OCI-LY7 (cell line): ENCODE measurements around the gene IKBKE. TPM values are rescaled to one million over a fixed set of nuclear protein-coding genes. Genes with fewer than 3 reads are reported as not detected.
A peak's percentile ranks its signal among the peaks of the same experiment; 100 is the strongest.

Source experiments
- BruUV-seq: library from RNA; stranded (reverse); fragments of 400-500 nt; replicated peaks from 2 replicates; lab custom pipeline; 2021; lab: Mats Ljungman, UMichigan
- CTCF ChIA-PET: fragments of 300-600 bp; sonication (Branson Sonifier 250); formaldehyde crosslinking; loops from one replicate; lab custom pipeline; 2022; ENCODE audit warnings: antibody characterized with exemption; ENCODE audit not compliant: unreplicated experiment; lab: Charles Lee
- POLR2A ChIA-PET: fragments of 300-600 bp; sonication (Branson Sonifier 250); formaldehyde crosslinking; loops from one replicate; lab custom pipeline; 2022; ENCODE audit warnings: antibody characterized with exemption; lab: Charles Lee
- DNase-seq: peaks from one replicate; pipeline ENCODE4 v3.0.0-alpha.2; 2015; ENCODE audit warnings: low spot score
- H2AFZ ChIP-seq: fragments of 200-600 bp; sonication (generic), shearing (Covaris generic); 2 replicates; pipeline ENCODE4 v1.6.1; 2014; ENCODE audit warnings: mild to moderate bottlenecking, antibody characterized with exemption, low read length, moderate library complexity
- H3K27ac ChIP-seq: fragments of 200-600 bp; sonication (generic); 2 replicates; pipeline ENCODE4 v1.5.1; 2014; ENCODE audit warnings: mixed run types, low read depth, mild to moderate bottlenecking, moderate library complexity, low read length, inconsistent platforms; ENCODE audit not compliant: poor library complexity, severe bottlenecking
- H3K36me3 ChIP-seq: fragments of 200-600 bp; sonication (generic); 2 replicates; pipeline ENCODE4 v1.6.1; 2014; ENCODE audit warnings: mild to moderate bottlenecking, antibody characterized with exemption, low read length, moderate library complexity, mixed read lengths; ENCODE audit not compliant: insufficient read depth
- H3K4me1 ChIP-seq: fragments of 200-600 bp; sonication (generic); 2 replicates; pipeline ENCODE4 v1.5.1; 2014; ENCODE audit warnings: mild to moderate bottlenecking, low read length; ENCODE audit not compliant: insufficient read depth, poor library complexity, severe bottlenecking
- H3K4me2 ChIP-seq: fragments of 200-600 bp; sonication (generic); 2 replicates; pipeline ENCODE4 v1.6.1; 2014; ENCODE audit warnings: mild to moderate bottlenecking, low read length
- H3K4me3 ChIP-seq: fragments of 200-600 bp; sonication (generic); 2 replicates; pipeline ENCODE4 v1.5.1; 2014; ENCODE audit warnings: mild to moderate bottlenecking, low read depth, low read length; ENCODE audit not compliant: poor library complexity, severe bottlenecking
- H3K79me2 ChIP-seq: fragments of 200-600 bp; sonication (generic); 2 replicates; pipeline ENCODE4 v1.6.1; 2016; ENCODE audit warnings: low read depth, mild to moderate bottlenecking, low read length, moderate library complexity, mixed read lengths; ENCODE audit not compliant: insufficient read depth
- H3K9me2 ChIP-seq: fragments of 200-600 bp; sonication (generic); 2 replicates; pipeline ENCODE4 v1.6.1; 2016; ENCODE audit warnings: mild to moderate bottlenecking, low read length, mixed read lengths; ENCODE audit not compliant: insufficient read depth
- H3K9me3 ChIP-seq: fragments of 200-600 bp; sonication (generic); 2 replicates; pipeline ENCODE4 v1.6.1; 2014; ENCODE audit warnings: mild to moderate bottlenecking, mixed run types, low read length, mixed read lengths
- H4K20me1 ChIP-seq: fragments of 200-600 bp; sonication (generic); 2 replicates; pipeline ENCODE4 v1.6.1; 2014; ENCODE audit warnings: mild to moderate bottlenecking, antibody characterized with exemption, low read length, moderate library complexity, mixed read lengths; ENCODE audit not compliant: insufficient read depth
- CTCF ChIP-seq: fragments of 200-600 bp; sonication (generic); conservative IDR thresholded peaks from 2 replicates; pipeline ENCODE4 v1.5.1; 2014; ENCODE audit warnings: mild to moderate bottlenecking, antibody characterized with exemption, low read length, moderate library complexity, mixed read lengths
- EZH2phosphoT487 ChIP-seq: fragments of 200-600 bp; sonication (generic); IDR thresholded peaks from 2 replicates; pipeline ENCODE4 v1.6.1; 2018; ENCODE audit warnings: low read depth, borderline replicate concordance, mild to moderate bottlenecking, mixed run types, antibody characterized with exemption, low read length, moderate library complexity, mixed read lengths
- intact Hi-C: fragments of 100-400 bp; cut with micrococcal nuclease; formaldehyde crosslinking; loops from one replicate; pipeline ENCODE4 v1.10.0; 2022; ENCODE audit not compliant: unreplicated experiment
- total RNA-seq, 2 experiments: library from RNA; depleted of rRNA in 1 of 2; stranded (reverse); fragments of >200 nt in 1 of 2; shearing (Covaris generic) in 1 of 2; gene quantifications; 2 replicates each; pipeline ENCODE4 v1.2.3, GENCODE V29; 2014 to 2022

Gene IKBKE
- total RNA-seq, 2 experiments from 2014 or later, result 23.9 to 38.5 TPM

DNA sequence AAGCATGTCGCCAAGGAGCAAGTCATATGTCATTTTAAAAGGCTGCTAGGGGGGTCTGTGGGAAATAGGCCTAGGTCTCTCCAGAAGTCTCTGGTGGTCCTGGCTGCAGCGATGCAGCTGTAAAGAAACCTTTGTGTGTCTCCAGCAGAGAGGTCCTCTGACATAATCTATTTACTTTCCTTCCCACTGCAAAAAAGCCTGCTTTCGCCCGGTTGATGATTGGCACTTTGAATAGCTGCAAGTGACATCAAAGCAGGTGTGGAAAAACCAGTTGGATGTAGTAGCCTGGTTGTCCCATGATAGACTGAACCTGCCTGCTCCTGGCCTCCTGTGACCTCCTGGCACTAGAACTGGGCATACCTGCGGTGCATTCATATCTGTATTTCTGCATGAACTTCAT lies 50.9 kb downstream of the IKBKE start:
- Histone ChIP-seq H3K4me2 (no peak overlapping the region), H3K9me3 (no peaks in the 10 kb centered on the region), H3K4me3 (no peak overlapping the region), H3K4me1 (peaks cover 8% of the 10 kb centered on the region), H3K36me3 (no peaks in the 10 kb centered on the region), H3K79me2 (no peaks in the 10 kb centered on the region), H2AFZ (no peak overlapping the region), H3K9me2 (no peaks in the 10 kb centered on the region), H4K20me1 (no peaks in the 10 kb centered on the region), H3K27ac (no peak overlapping the region)
- ChIA-PET CTCF (no interaction called here), POLR2A (no interaction called here)
- no TSS peak for BruUV-seq
- no peak for TF ChIP-seq CTCF
- no peak for TF ChIP-seq EZH2phosphoT487
- no peak for DNase-seq
- intact Hi-C loops, result no loop called here

GRCh38 chr1:206521694-206522402 lies 51.6 kb downstream of the IKBKE start:
- Histone ChIP-seq H3K79me2 (no peaks in the 10 kb centered on the region), H3K27ac (no peak overlapping the region), H3K4me3 (no peak overlapping the region), H3K36me3 (no peaks in the 10 kb centered on the region), H3K9me2 (no peaks in the 10 kb centered on the region), H2AFZ (no peak overlapping the region), H3K4me1 (peaks cover 15% of the 10 kb centered on the region), H4K20me1 (no peaks in the 10 kb centered on the region), H3K9me3 (no peaks in the 10 kb centered on the region), H3K4me2 (no peak overlapping the region)
- intact Hi-C loops, result no loop called here
- CTCF ChIA-PET, result interaction anchor here (0.8 to 1.1 kb wide), 2 partner anchors 39 to 60 kb away, joined by 3 to 4 read pairs; no protein-coding TSS in a partner anchor
- DNase-seq, result no peak
- no TSS peak for BruUV-seq
- TF ChIP-seq EZH2phosphoT487, result no peak
- no peak for TF ChIP-seq CTCF
- POLR2A ChIA-PET, result interaction anchor here (0.5 kb wide), 1 partner anchor 24 kb away, joined by 4 read pairs; no protein-coding TSS in a partner anchor

DNA sequence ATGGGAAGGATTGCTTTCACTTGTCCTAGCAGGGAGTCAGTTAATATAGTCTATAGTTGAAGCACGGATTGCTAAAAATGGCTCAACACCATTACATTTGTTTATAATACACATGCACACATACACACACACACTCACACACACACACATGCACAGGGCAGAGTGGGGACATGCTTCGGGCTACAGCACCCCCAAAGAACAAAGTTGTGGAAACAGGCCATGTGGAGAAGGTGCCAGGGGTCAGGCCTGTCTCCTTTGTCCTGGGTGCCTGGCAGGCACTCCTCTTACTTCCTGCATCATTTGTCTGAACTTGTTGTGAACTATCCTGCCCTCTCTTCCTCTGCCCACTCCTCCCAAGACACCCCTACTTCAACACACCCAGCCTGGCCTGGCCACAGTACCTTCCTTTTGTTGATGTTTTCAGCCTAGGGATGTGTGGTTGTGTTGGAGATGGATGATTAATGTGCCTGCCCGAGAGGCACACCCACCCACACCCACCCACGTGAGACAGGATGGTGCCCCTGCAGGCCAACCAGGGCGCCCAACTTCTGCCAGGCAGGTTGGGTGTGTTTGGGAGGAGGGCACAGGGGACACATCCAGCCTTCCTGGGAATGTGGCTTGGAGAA lies 54.6 kb downstream of the IKBKE start:
- no TSS peak for BruUV-seq
- ChIA-PET POLR2A (no interaction called here), CTCF (no interaction called here)
- Histone ChIP-seq H3K4me1 (peaks cover 19% of the 10 kb centered on the region), H3K79me2 (no peaks in the 10 kb centered on the region), H3K4me3 (no peak overlapping the region), H3K4me2 (no peak overlapping the region), H3K27ac (no peak overlapping the region), H4K20me1 (no peaks in the 10 kb centered on the region), H3K9me3 (no peaks in the 10 kb centered on the region), H2AFZ (peak overlapping the region; percentile 82), H3K36me3 (no peaks in the 10 kb centered on the region), H3K9me2 (no peaks in the 10 kb centered on the region)
- TF ChIP-seq CTCF, result no peak
- no peak for TF ChIP-seq EZH2phosphoT487
- DNase-seq, result no peak
- intact Hi-C loops, result no loop called here
